PC-3 (cell line): ENCODE results near the gene PTMS. TPM values are rescaled to one million over a fixed set of nuclear protein-coding genes. Genes with fewer than 3 reads are reported as not detected.

Source experiments
- ATAC-seq: fragments of 200-7000 bp; cut with Tn5 transposase; 2 replicates; pipeline ENCODE4 v1.9.1; 2020; ENCODE audit warnings: mild to moderate bottlenecking, moderate library complexity
- Bru-seq: library from RNA; stranded (reverse); fragments of 400-500 nt; gene quantifications from one replicate; lab custom pipeline; 2021; lab: Mats Ljungman, UMichigan
- BruChase-seq, 2 experiments: library from RNA; stranded (reverse); fragments of 400-500 nt; gene quantifications; one replicate each; lab custom pipeline; 2021; lab: Mats Ljungman, UMichigan
- BruUV-seq: library from RNA; stranded (reverse); fragments of 400-500 nt; replicated peaks from 2 replicates; lab custom pipeline; 2021; lab: Mats Ljungman, UMichigan
- CTCF ChIA-PET: fragments of 300-600 bp; sonication (Branson Sonifier 250); formaldehyde crosslinking; loops from one replicate; lab custom pipeline; 2022; ENCODE audit warnings: antibody characterized with exemption; lab: Charles Lee
- POLR2A ChIA-PET: fragments of 300-600 bp; sonication (Branson Sonifier 250); formaldehyde crosslinking; loops from one replicate; lab custom pipeline; 2022; ENCODE audit warnings: antibody characterized with exemption; ENCODE audit not compliant: unreplicated experiment; lab: Charles Lee
- DNase-seq: peaks from one replicate; pipeline ENCODE4 v3.0.0-alpha.2; 2015
- H2AFZ ChIP-seq: fragments of 300-600 bp; sonication (generic); 2 replicates; pipeline ENCODE4 v1.6.0; 2016; ENCODE audit warnings: antibody characterized with exemption, low read length
- H3F3A ChIP-seq: fragments of 300-600 bp; sonication (generic); one replicate; pipeline ENCODE4 v1.6.0; 2017; ENCODE audit warnings: antibody characterized with exemption, low read length, control low read depth, mild to moderate bottlenecking; ENCODE audit not compliant: unreplicated experiment
- H3K27ac ChIP-seq: fragments of 300-600 bp; sonication (generic); 2 replicates; pipeline ENCODE4 v1.5.1; 2016; ENCODE audit warnings: mild to moderate bottlenecking, low read length
- H3K27me3 ChIP-seq: fragments of 300-600 bp; sonication (generic); 2 replicates; pipeline ENCODE4 v1.6.1; 2016; ENCODE audit warnings: low read length, mixed read lengths
- H3K36me3 ChIP-seq: fragments of 300-600 bp; sonication (generic); 2 replicates; pipeline ENCODE4 v1.6.1; 2016; ENCODE audit warnings: low read depth, mixed run types, low read length, mixed read lengths
- H3K4me1 ChIP-seq: fragments of 300-600 bp; sonication (generic); 2 replicates; pipeline ENCODE4 v1.5.1; 2016; ENCODE audit warnings: low read length; ENCODE audit not compliant: insufficient read depth
- H3K4me2 ChIP-seq: fragments of 300-600 bp; sonication (generic); 2 replicates; pipeline ENCODE4 v1.6.0; 2016; ENCODE audit warnings: low read length
- H3K4me3 ChIP-seq: fragments of 300-600 bp; sonication (generic); 2 replicates; pipeline ENCODE4 v1.5.1; 2016; ENCODE audit warnings: mild to moderate bottlenecking, low read length, mixed read lengths
- H3K79me2 ChIP-seq: fragments of 300-600 bp; sonication (generic); 2 replicates; pipeline ENCODE4 v1.6.1; 2017; ENCODE audit warnings: low read length, mixed read lengths
- H3K9ac ChIP-seq: fragments of 300-600 bp; sonication (generic); 2 replicates; pipeline ENCODE4 v1.6.0; 2016; ENCODE audit warnings: mild to moderate bottlenecking, low read length
- H3K9me2 ChIP-seq: fragments of 300-600 bp; sonication (generic); replicated peaks from 2 replicates; pipeline ENCODE4 v1.6.1; 2016; ENCODE audit warnings: mixed run types, low read length, mixed read lengths
- H3K9me3 ChIP-seq: fragments of 300-600 bp; sonication (generic); 2 replicates; pipeline ENCODE4 v1.6.1; 2016; ENCODE audit warnings: low read length, mixed read lengths
- H4K20me1 ChIP-seq: fragments of 300-600 bp; sonication (generic); 2 replicates; pipeline ENCODE4 v1.6.1; 2016; ENCODE audit warnings: low read length, mixed read lengths
- CTCF ChIP-seq: fragments of 300-600 bp; sonication (generic); conservative IDR thresholded peaks from 2 replicates; pipeline ENCODE4 v1.5.1; 2017; ENCODE audit warnings: antibody characterized with exemption, low read depth, mild to moderate bottlenecking, low read length
- EZH2 ChIP-seq: fragments of 300-600 bp; sonication (generic); IDR thresholded peaks from one replicate; pipeline ENCODE4 v1.6.1; 2017; ENCODE audit warnings: antibody characterized with exemption, mild to moderate bottlenecking, low read length; ENCODE audit not compliant: unreplicated experiment
- EZH2phosphoT487 ChIP-seq: fragments of 300-600 bp; sonication (generic); IDR thresholded peaks from 2 replicates; pipeline ENCODE4 v1.6.1; 2018; ENCODE audit warnings: mild to moderate bottlenecking, antibody characterized with exemption, low read length, borderline replicate concordance
- intact Hi-C: fragments of 100-400 bp; cut with micrococcal nuclease; formaldehyde crosslinking; loops from 2 replicates; pipeline ENCODE4 v1.9.0; 2023
- long read RNA-seq: library from polyadenylated mRNA; unstranded; transcript quantifications from one replicate; pipeline ENCODE4 v2.0.0, GENCODE V29; 2021; ENCODE audit not compliant: unreplicated experiment
- total RNA-seq: library from RNA; depleted of rRNA; stranded (reverse); fragments of >200 nt; gene quantifications from 2 replicates; pipeline ENCODE4 v1.2.3, GENCODE V29; 2014; rRNA removed

The PTMS gene
- total RNA-seq, result 46.4 and 84.7 TPM in 2 replicates
- percentile 83 among the genes with signal in this experiment for Bru-seq, nascent RNA
- percentile 90 among the genes with signal in this experiment for BruChase-seq, experiment 1, labeled RNA remaining after a 6-hour chase
- percentile 82 among the genes with signal in this experiment for BruChase-seq, experiment 2, labeled RNA remaining after a 2-hour chase
- long read RNA-seq, transcript PTMS-207 (5 exons, 1,150 nt), result major isoform, 67 of 136 reads
- long read RNA-seq, partial matches to known transcripts, result 34 of 136 reads
- long read RNA-seq, other reads (novel, unspliced or antisense), result 34 of 136 reads

- ChIA-PET CTCF (interaction anchor here (0.5 to 2.0 kb wide), 3 partner anchors 12 to 23 kb away, joined by 3 to 24 read pairs (median 5); partner anchors contain the start of gene MLF2), POLR2A (interaction anchor here (0.6 to 1.5 kb wide), 4 partner anchors 13 to 86 kb away, joined by 4 to 14 read pairs (median 7); partner anchors contain the start of gene MLF2)
- H4K20me1 ChIP-seq, result no peaks in the 10 kb centered on the region; the same call in 1 of the 2 replicates
- peak within 1 kb of the TSS; percentile 79 for H3K9ac ChIP-seq
- H3K4me2 ChIP-seq, result peak within 1 kb of the TSS; percentile 96
- intact Hi-C loops, result loop anchor here (2.0 kb wide), 1 partner anchor 13 kb away; the partner anchor contains the start of gene MLF2
- peak within 1 kb of the TSS; percentile 75 for H2AFZ ChIP-seq
- H3K9me2 ChIP-seq, result no peaks in the 10 kb centered on the region
- ATAC-seq, result peak; percentile 34
- TF ChIP-seq EZH2phosphoT487 (no peak), CTCF (no peak), EZH2 (no peak)
- H3K36me3 ChIP-seq, result no peaks in the 10 kb centered on the region
- H3F3A ChIP-seq, result no peaks in the 10 kb centered on the region
- peak; percentile 78 for DNase-seq
- peak within 1 kb of the TSS; percentile 89 for H3K4me3 ChIP-seq
- BruUV-seq, result TSS peak; percentile 35
- H3K27ac ChIP-seq, result peak within 1 kb of the TSS; percentile 9
- H3K9me3 ChIP-seq, result no peaks in the 10 kb centered on the region
- H3K79me2 ChIP-seq, result peaks cover 27% of the 10 kb centered on the region
- H3K27me3 ChIP-seq, result no peaks in the 10 kb centered on the region
- peaks cover 36% of the 10 kb centered on the region for H3K4me1 ChIP-seq
Observed at GRCh38 chr12:6765634-6766581, at the start of gene PTMS. PTMS (plus strand) TSS chr12:6766363; CDS start chr12:6766706, 343 bp downstream.

GRCh38 chr12:6716874-6717437 is 49.2 kb upstream of the PTMS start:
- BruUV-seq, result TSS peak; percentile 67
- Histone ChIP-seq H3K36me3 (no peaks in the 10 kb centered on the region), H3K9ac (no peak overlapping the region), H3F3A (no peaks in the 10 kb centered on the region), H3K79me2 (no peaks in the 10 kb centered on the region), H2AFZ (no peak overlapping the region), H3K4me1 (no peaks in the 10 kb centered on the region), H3K4me2 (no peak overlapping the region), H3K9me2 (no peaks in the 10 kb centered on the region), H3K27me3 (no peaks in the 10 kb centered on the region), H3K4me3 (no peak overlapping the region), H3K9me3 (no peaks in the 10 kb centered on the region), H3K27ac (no peak overlapping the region), H4K20me1 (no peaks in the 10 kb centered on the region)
- ChIA-PET POLR2A (no interaction called here), CTCF (interaction anchor here (0.7 kb wide), 1 partner anchor 18 kb away, joined by 3 read pairs; no protein-coding TSS in a partner anchor)
- TF ChIP-seq EZH2phosphoT487 (no peak), EZH2 (no peak), CTCF (no peak)
- intact Hi-C loops, result no loop called here
- no peak for DNase-seq
- ATAC-seq, result no peak
